HepG2 (cell line): Measurements from ENCODE around the gene ALDOA. TPM values are rescaled to one million over a fixed set of nuclear protein-coding genes. Genes with fewer than 3 reads are reported as not detected.

Source experiments
- ARNT ChIP-seq: fragments of 450-650 bp; IDR thresholded peaks from 2 replicates; pipeline ENCODE4 v1.6.1; 2017
- ATRX ChIP-seq: sonication (generic); formaldehyde crosslinking; IDR thresholded peaks from 2 replicates; pipeline ENCODE4 v1.4.0; 2020; ENCODE audit warnings: missing genetic modification reagents, borderline replicate concordance
- DNMT1 ChIP-seq: sonication (generic); formaldehyde crosslinking; IDR thresholded peaks from 2 replicates; pipeline ENCODE4 v1.5.1; 2020; ENCODE audit warnings: mild to moderate bottlenecking, missing genetic modification reagents
- EED ChIP-seq: sonication (generic); formaldehyde crosslinking; IDR thresholded peaks from 2 replicates; pipeline ENCODE4 v1.5.0; 2020; ENCODE audit warnings: mild to moderate bottlenecking, missing genetic modification reagents
- ERF ChIP-seq: IDR thresholded peaks from 2 replicates; pipeline ENCODE4 v1.6.1; 2018; ENCODE audit warnings: missing biosample characterization, missing genetic modification reagents
- FIP1L1 ChIP-seq: fragments of 200-400 bp; formaldehyde crosslinking; IDR thresholded peaks from 2 replicates; pipeline ENCODE4 v1.6.1; 2018; ENCODE audit warnings: low read depth, mild to moderate bottlenecking, low read length, moderate library complexity, borderline replicate concordance; ENCODE audit not compliant: insufficient read depth
- HMG20A ChIP-seq: IDR thresholded peaks from 2 replicates; pipeline ENCODE4 v1.6.1; 2016; ENCODE audit warnings: borderline replicate concordance
- HNRNPUL1 ChIP-seq: fragments of 200-400 bp; formaldehyde crosslinking; IDR thresholded peaks from 2 replicates; pipeline ENCODE4 v1.6.1; 2017; ENCODE audit warnings: low read depth, mild to moderate bottlenecking, low read length, moderate library complexity
- KDM1A ChIP-seq: IDR thresholded peaks from 2 replicates; pipeline ENCODE4 v1.6.1; 2016; ENCODE audit warnings: missing compliant biosample characterization
- MBNL3 ChIP-seq: fragments of 250-450 bp; sonication (Bioruptor Pico); conservative IDR thresholded peaks from 2 replicates; pipeline ENCODE4 v1.8.0; 2022; ENCODE audit warnings: mild to moderate bottlenecking, inconsistent platforms
- MLLT10 ChIP-seq: sonication (generic); formaldehyde crosslinking; IDR thresholded peaks from 2 replicates; pipeline ENCODE4 v1.4.0; 2020; ENCODE audit warnings: missing genetic modification reagents
- SMAD3 ChIP-seq: sonication (generic); formaldehyde crosslinking; IDR thresholded peaks from 2 replicates; pipeline ENCODE4 v1.4.0; 2020; ENCODE audit warnings: missing genetic modification reagents
- SRSF1 ChIP-seq: fragments of 200-400 bp; formaldehyde crosslinking; optimal IDR thresholded peaks from 2 replicates; pipeline ENCODE3; 2017; ENCODE audit warnings: mild to moderate bottlenecking, low read depth, low read length, moderate library complexity
- THAP7 ChIP-seq: sonication (generic); formaldehyde crosslinking; IDR thresholded peaks from 2 replicates; pipeline ENCODE4 v1.8.1; 2023; ENCODE audit warnings: mild to moderate bottlenecking, missing genetic modification reagents
- ZBTB10 ChIP-seq: sonication (generic); formaldehyde crosslinking; IDR thresholded peaks from 2 replicates; pipeline ENCODE4 v1.4.0; 2020; ENCODE audit warnings: missing genetic modification reagents, borderline replicate concordance
- ZGPAT ChIP-seq: IDR thresholded peaks from 2 replicates; pipeline ENCODE4 v1.6.1; 2016; ENCODE audit warnings: mild to moderate bottlenecking
- ZKSCAN1 ChIP-seq: fragments of 150-350 bp; IDR thresholded peaks from 2 replicates; pipeline ENCODE4 v1.6.1; 2014; ENCODE audit warnings: low read length
- ZNF160 ChIP-seq: sonication (generic); formaldehyde crosslinking; IDR thresholded peaks from 2 replicates; pipeline ENCODE4 v1.8.0; 2022; ENCODE audit warnings: mild to moderate bottlenecking, inconsistent platforms, missing genetic modification reagents
- ZNF331 ChIP-seq: sonication (generic); formaldehyde crosslinking; IDR thresholded peaks from 2 replicates; pipeline ENCODE4 v1.4.0; 2020; ENCODE audit warnings: missing genetic modification reagents
- ZNF354B ChIP-seq: sonication (generic); formaldehyde crosslinking; IDR thresholded peaks from 2 replicates; pipeline ENCODE4 v1.8.0; 2022; ENCODE audit warnings: mild to moderate bottlenecking, missing genetic modification reagents
- ZNF432 ChIP-seq: sonication (generic); formaldehyde crosslinking; IDR thresholded peaks from 2 replicates; pipeline ENCODE4 v1.5.0; 2020; ENCODE audit warnings: missing genetic modification reagents, mild to moderate bottlenecking, borderline replicate concordance
- ZNF44 ChIP-seq: sonication (generic); formaldehyde crosslinking; IDR thresholded peaks from 2 replicates; pipeline ENCODE4 v1.5.1; 2020; ENCODE audit warnings: mild to moderate bottlenecking, missing genetic modification reagents
- ZNF768 ChIP-seq: sonication (generic); formaldehyde crosslinking; IDR thresholded peaks from 2 replicates; pipeline ENCODE4 v1.4.0; 2020; ENCODE audit warnings: missing genetic modification reagents
- ZNF773 ChIP-seq: sonication (generic); formaldehyde crosslinking; IDR thresholded peaks from 2 replicates; pipeline ENCODE4 v1.4.0; 2020; ENCODE audit warnings: missing genetic modification reagents, borderline replicate concordance
- polyA plus RNA-seq, 8 experiments: library from polyadenylated mRNA; depleted of rRNA in 3 of 8; stranded (reverse) in 7 of 8; unstranded in 1 of 8; fragments of >200 nt; fragmentation: Illumina TruSeq in 4 of 8; extraction: Trizol in 4 of 8; gene quantifications; 2 replicates each; pipeline versions ENCODE4 v1.2.1 to v1.2.3, GENCODE V29; 2011 to 2016; ENCODE audit warnings: low read depth in 4 of 8, missing spikeins in 1 of 8, mixed read lengths in 1 of 8; ENCODE audit not compliant: insufficient read depth in 1 of 8
- total RNA-seq, 5 experiments: library from RNA; depleted of rRNA; stranded (reverse); fragments of >200 nt; fragmentation: Illumina TruSeq; extraction: Trizol; gene quantifications; 2 replicates each; pipeline ENCODE4 v1.2.3, GENCODE V29; 2016; ENCODE audit warnings: low read depth in 1 of 5
- TF ChIP-seq, protein P1 (sequence below): sonication (generic); formaldehyde crosslinking; IDR thresholded peaks from 2 replicates; pipeline ENCODE4 v1.8.1; 2023; ENCODE audit warnings: mild to moderate bottlenecking, missing genetic modification reagents, borderline replicate concordance
- TF ChIP-seq, protein P2 (sequence below): sonication (generic); formaldehyde crosslinking; IDR thresholded peaks from 2 replicates; pipeline ENCODE4 v1.9.0; 2021; ENCODE audit warnings: missing genetic modification reagents, mild to moderate bottlenecking, borderline replicate concordance

Gene ALDOA
- total and polyA plus RNA-seq, 2 of the 13 experiments (the other 11 are each of a cell fraction or from before 2014, with no cell fraction given): 925 to 1,884 TPM

DNA sequence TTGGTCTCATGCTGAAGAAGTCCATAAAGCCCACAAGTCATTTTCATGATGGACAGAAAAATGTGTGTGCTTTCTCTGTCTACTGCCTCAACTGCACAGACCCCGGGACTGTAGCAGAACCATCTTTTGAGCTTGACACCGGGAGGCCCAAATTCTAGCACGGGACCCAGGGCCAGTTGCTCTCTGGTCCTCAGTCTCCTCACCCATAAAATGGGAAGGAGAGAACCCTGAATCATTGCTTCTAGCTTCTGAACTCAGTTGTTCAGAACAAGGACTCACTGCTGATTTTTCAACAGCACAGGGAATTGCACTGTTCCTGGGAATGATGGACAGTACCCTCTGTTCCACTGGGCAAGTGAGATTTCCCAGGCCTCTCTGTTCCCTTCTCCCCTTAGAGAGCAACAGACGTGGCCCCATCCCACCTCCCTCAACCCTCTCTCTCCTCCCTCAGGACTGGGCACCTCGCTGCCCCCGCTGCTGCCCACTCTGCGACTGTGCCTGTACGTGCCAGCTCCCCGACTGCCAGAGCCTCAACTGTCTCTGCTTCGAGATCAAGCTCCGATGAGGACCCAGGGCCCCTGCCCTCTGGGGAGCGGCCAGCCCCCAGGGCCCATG, 2.2 kb upstream of the ALDOA start (continued):
- TF ChIP-seq ZBTB10 (CRISPR knock-in tag): 0 out of 2 replicates have a peak, but pooled peaks have one; percentile 23
- no peak for TF ChIP-seq ZGPAT (CRISPR knock-in tag)
- TF ChIP-seq EED: no peak
- no peak for TF ChIP-seq ZNF432 (CRISPR knock-in tag)
- TF ChIP-seq ZNF160 (CRISPR knock-in tag): no peak
- TF ChIP-seq HNRNPUL1: no peak
- TF ChIP-seq MBNL3: no peak
- TF ChIP-seq ZNF768 (CRISPR knock-in tag): peak; percentile 73; the same call in 1 of the 2 replicates
- no peak for TF ChIP-seq ZKSCAN1
- TF ChIP-seq FIP1L1: no peak
- TF ChIP-seq ARNT: no peak
- 0 out of 2 replicates have a peak, but pooled peaks have one; percentile 63 for TF ChIP-seq THAP7
- peak; percentile 19; the same call in 1 of the 2 replicates for TF ChIP-seq KDM1A (CRISPR knock-in tag)
- TF ChIP-seq, protein P1, sequence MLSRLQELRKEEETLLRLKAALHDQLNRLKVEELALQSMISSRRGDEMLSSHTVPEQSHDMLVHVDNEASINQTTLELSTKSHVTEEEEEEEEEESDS (CRISPR knock-in tag): no peak
- no peak for TF ChIP-seq ZNF354B (CRISPR knock-in tag)
- TF ChIP-seq, protein P2, sequence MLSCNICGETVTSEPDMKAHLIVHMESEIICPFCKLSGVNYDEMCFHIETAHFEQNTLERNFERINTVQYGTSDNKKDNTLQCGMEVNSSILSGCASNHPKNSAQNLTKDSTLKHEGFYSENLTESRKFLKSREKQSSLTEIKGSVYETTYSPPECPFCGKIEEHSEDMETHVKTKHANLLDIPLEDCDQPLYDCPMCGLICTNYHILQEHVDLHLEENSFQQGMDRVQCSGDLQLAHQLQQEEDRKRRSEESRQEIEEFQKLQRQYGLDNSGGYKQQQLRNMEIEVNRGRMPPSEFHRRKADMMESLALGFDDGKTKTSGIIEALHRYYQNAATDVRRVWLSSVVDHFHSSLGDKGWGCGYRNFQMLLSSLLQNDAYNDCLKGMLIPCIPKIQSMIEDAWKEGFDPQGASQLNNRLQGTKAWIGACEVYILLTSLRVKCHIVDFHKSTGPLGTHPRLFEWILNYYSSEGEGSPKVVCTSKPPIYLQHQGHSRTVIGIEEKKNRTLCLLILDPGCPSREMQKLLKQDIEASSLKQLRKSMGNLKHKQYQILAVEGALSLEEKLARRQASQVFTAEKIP (CRISPR knock-in tag): no peak
- TF ChIP-seq DNMT1: no peak
- peak; percentile 74 for TF ChIP-seq SRSF1
- no peak for TF ChIP-seq SMAD3 (CRISPR knock-in tag)
- TF ChIP-seq HMG20A (CRISPR knock-in tag): no peak
- no peak for TF ChIP-seq ZNF44 (CRISPR knock-in tag)
- TF ChIP-seq MLLT10 (CRISPR knock-in tag): no peak
- TF ChIP-seq ERF (CRISPR knock-in tag): peak; percentile 32; the same call in 1 of the 2 replicates
- no peak for TF ChIP-seq ZNF331 (CRISPR knock-in tag)
- TF ChIP-seq ATRX: 0 out of 2 replicates have a peak, but pooled peaks have one; percentile 20
- TF ChIP-seq ZNF773 (CRISPR knock-in tag): no peak
